HUES64 (cell line): ENCODE measurements around the gene GAK.

Source experiments
- H3K27ac ChIP-seq: 2 replicates; pipeline ENCODE4 v1.7.0; 2013; ENCODE audit warnings: low read depth, low read length, inconsistent platforms
- H3K27me3 ChIP-seq: 2 replicates; pipeline ENCODE4 v1.6.1; 2013; ENCODE audit warnings: mild to moderate bottlenecking, low read length; ENCODE audit not compliant: insufficient read depth
- H3K36me3 ChIP-seq: 2 replicates; pipeline ENCODE4 v1.6.1; 2013; ENCODE audit warnings: mild to moderate bottlenecking, low read length; ENCODE audit not compliant: insufficient read depth
- H3K4me1 ChIP-seq: 2 replicates; pipeline ENCODE4 v1.6.1; 2013; ENCODE audit warnings: mild to moderate bottlenecking, low read length, moderate library complexity; ENCODE audit not compliant: insufficient read depth
- H3K4me3 ChIP-seq: 2 replicates; pipeline ENCODE4 v1.5.1; 2013; ENCODE audit warnings: mild to moderate bottlenecking, low read length, moderate library complexity
- H3K9ac ChIP-seq: 2 replicates; pipeline ENCODE4 v1.6.1; 2013; ENCODE audit warnings: mild to moderate bottlenecking, low read depth, low read length
- H3K9me3 ChIP-seq: 2 replicates; pipeline ENCODE4 v1.6.1; 2013; ENCODE audit warnings: low read depth, low read length; ENCODE audit not compliant: insufficient read depth
- WGBS: fragments of 150-250, 120-280 bp; methylation state at CpG from one replicate; pipeline ENCODE4 v1.1.7; 2013; ENCODE audit warnings: missing lambda C conversion rate; 5-methylcytosine and 5-hydroxymethylcytosine counted together

The GAK gene

GRCh38 chr4:859496-859895 is 72.6 kb downstream of the GAK start:
- Histone ChIP-seq H3K9ac (no peak overlapping the region), H3K27ac (no peak overlapping the region), H3K4me1 (no peaks in the 10 kb centered on the region), H3K27me3 (no peaks in the 10 kb centered on the region), H3K36me3 (peaks cover 67% of the 10 kb centered on the region), H3K4me3 (no peak overlapping the region), H3K9me3 (no peaks in the 10 kb centered on the region)
- 95% methylated on average over 13 of the region's 13 CpGs for WGBS

GRCh38 chr4:858831-859451 is 73.2 kb downstream of the GAK start:
- whole genome bisulfite sequencing, result 95% methylated on average over 31 of the region's 31 CpGs
- no peaks in the 10 kb centered on the region for H3K9me3 ChIP-seq
- no peak overlapping the region for H3K27ac ChIP-seq
- no peaks in the 10 kb centered on the region for H3K4me1 ChIP-seq
- no peak overlapping the region for H3K9ac ChIP-seq
- H3K4me3 ChIP-seq, result no peak overlapping the region
- H3K27me3 ChIP-seq, result no peaks in the 10 kb centered on the region
- peaks cover 61% of the 10 kb centered on the region for H3K36me3 ChIP-seq

- Histone ChIP-seq H3K4me3 (no peak overlapping the region), H3K27me3 (no peaks in the 10 kb centered on the region), H3K9ac (no peak overlapping the region), H3K27ac (no peak overlapping the region), H3K9me3 (no peaks in the 10 kb centered on the region), H3K4me1 (no peaks in the 10 kb centered on the region), H3K36me3 (peaks cover 53% of the 10 kb centered on the region)
- WGBS, result 95% methylated on average over 17 of the region's 17 CpGs
Observed at GRCh38 chr4:858041-858481, 74.1 kb downstream of the GAK start.

DNA sequence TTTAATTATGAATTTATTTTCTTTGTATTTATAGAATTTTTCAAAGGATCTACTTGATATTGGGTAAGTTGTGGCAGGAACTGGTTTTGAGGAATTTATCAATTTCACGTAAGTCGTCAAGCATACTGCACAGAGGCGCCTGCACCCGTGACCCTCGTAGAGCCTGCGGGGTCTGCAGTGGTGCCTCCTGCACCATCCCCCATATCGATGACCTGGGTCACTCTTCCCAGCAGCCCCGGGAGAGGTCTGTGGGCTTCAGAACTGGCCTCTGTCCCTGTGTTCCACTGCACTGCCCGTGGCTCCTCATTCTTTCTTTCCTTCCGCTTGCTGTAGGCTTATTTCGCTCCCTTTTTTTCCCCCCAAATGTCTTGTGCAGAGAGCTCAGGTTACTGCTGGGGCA is 74.7 kb downstream of the GAK start:
- Histone ChIP-seq H3K27ac (no peak overlapping the region), H3K4me3 (no peak overlapping the region), H3K36me3 (peaks cover 47% of the 10 kb centered on the region), H3K9me3 (no peaks in the 10 kb centered on the region), H3K27me3 (no peaks in the 10 kb centered on the region), H3K9ac (no peak overlapping the region), H3K4me1 (no peaks in the 10 kb centered on the region)
- 92% methylated on average over 11 of the region's 11 CpGs for WGBS

DNA sequence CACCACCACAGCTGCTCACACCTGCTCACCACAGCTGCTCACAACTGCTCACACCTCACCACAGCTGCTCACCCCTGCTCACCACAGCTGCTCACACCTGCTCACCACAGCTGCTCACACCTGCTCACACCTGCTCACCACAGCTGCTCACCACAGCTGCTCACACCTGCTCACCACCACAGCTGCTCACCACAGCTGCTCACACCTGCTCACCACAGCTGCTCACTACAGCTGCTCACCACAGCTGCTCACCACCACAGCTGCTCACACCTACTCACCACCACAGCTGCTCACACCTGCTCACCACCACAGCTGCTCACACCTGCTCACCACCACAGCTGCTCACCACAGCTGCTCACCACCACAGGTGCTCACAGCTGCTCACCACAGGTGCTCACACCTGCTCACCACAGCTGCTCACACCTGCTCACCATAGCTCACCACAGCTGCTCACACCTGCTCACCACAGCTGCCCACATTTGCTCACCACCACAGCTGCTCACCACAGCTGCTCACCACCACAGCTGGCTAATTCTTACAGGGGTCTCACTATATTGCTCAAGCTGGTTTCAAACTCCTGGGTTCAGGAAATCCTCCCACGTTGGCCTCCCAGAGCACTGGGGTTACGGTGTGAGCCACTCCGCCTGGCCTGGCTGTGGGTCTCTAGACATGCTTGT is 75.8 kb downstream of the GAK start:
- H3K4me3 ChIP-seq, result no peak overlapping the region
- H3K4me1 ChIP-seq, result no peaks in the 10 kb centered on the region
- peaks cover 39% of the 10 kb centered on the region for H3K36me3 ChIP-seq
- H3K9ac ChIP-seq, result no peak overlapping the region
- no peak overlapping the region for H3K27ac ChIP-seq
- whole genome bisulfite sequencing, result 96% methylated on average over 3 of the region's 3 CpGs
- H3K9me3 ChIP-seq, result no peaks in the 10 kb centered on the region
- no peaks in the 10 kb centered on the region for H3K27me3 ChIP-seq

DNA sequence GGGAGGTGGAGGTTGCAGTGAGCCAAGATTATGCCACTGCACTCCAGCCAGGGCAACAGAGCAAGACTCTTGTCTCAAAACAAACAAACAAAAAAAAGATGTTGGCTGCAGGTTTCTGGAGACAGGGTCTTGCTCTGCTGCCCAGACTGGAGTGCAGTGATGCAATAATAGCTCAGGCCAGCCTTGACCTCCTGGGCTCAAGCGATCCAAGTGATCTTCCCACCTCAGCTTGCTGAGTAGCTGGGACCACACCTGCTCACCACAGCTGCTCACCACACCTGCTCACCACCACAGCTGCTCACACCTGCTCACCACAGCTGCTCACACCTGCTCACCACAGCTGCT is 76.3 kb downstream of the GAK start:
- 40% methylated on average over 1 of the region's 1 CpG for WGBS
- Histone ChIP-seq H3K9ac (no peak overlapping the region), H3K9me3 (no peaks in the 10 kb centered on the region), H3K4me1 (no peaks in the 10 kb centered on the region), H3K36me3 (peaks cover 40% of the 10 kb centered on the region), H3K27ac (no peak overlapping the region), H3K27me3 (no peaks in the 10 kb centered on the region), H3K4me3 (no peak overlapping the region)

GRCh38 chr4:854356-854755 is 77.8 kb downstream of the GAK start:
- Histone ChIP-seq H3K4me3 (no peak overlapping the region), H3K27ac (no peak overlapping the region), H3K9me3 (no peaks in the 10 kb centered on the region), H3K27me3 (no peaks in the 10 kb centered on the region), H3K36me3 (peaks cover 36% of the 10 kb centered on the region), H3K4me1 (no peaks in the 10 kb centered on the region), H3K9ac (no peak overlapping the region)
- 95% methylated on average over 11 of the region's 11 CpGs for WGBS

GRCh38 chr4:853416-853781 is 78.7 kb downstream of the GAK start:
- no peak overlapping the region for H3K4me3 ChIP-seq
- H3K9me3 ChIP-seq, result no peaks in the 10 kb centered on the region
- H3K27me3 ChIP-seq, result no peaks in the 10 kb centered on the region
- WGBS, result 93% methylated on average over 33 of the region's 33 CpGs
- no peak overlapping the region for H3K9ac ChIP-seq
- H3K27ac ChIP-seq, result no peak overlapping the region
- H3K4me1 ChIP-seq, result no peaks in the 10 kb centered on the region
- H3K36me3 ChIP-seq, result peaks cover 32% of the 10 kb centered on the region

DNA sequence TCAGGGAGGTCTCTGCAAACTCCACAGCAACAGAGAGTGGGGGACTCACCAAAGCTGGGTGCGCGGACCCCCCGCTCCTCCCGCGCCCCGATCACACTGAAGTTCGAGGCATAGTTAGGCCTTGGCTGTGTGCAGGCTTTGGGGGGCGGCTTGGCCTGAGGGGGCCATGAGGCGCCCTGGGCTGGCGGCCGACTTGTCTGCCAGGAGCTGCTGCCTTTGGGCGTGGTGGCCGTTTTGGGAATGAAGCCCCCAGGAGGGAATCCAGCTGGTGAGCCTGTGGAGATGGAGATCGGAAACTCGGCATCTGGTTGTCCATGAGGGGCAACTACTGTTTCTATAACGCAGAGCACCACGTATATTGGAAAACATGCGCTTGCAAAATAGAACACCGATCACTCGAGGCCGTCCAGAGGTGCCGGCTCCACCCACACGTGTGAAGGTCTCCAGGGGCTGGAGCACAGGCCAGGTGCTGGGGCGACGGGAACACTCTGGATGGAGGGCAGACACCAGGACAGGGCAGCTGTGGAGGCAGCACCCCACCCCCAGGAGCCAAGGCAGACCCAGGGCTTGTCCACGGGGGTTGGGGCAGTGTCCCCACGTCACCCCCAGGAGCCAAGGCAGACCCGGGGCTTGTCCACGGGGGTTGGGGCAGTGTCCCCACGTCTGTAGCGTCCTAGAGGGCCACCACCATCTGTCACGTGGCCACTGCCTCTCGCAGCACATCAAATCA is 80.2 kb downstream of the GAK start:
- peaks cover 16% of the 10 kb centered on the region for H3K36me3 ChIP-seq
- no peaks in the 10 kb centered on the region for H3K27me3 ChIP-seq
- H3K9ac ChIP-seq, result no peak overlapping the region
- no peaks in the 10 kb centered on the region for H3K4me1 ChIP-seq
- 95% methylated on average over 33 of the region's 33 CpGs for WGBS
- H3K4me3 ChIP-seq, result no peak overlapping the region
- no peak overlapping the region for H3K27ac ChIP-seq
- no peaks in the 10 kb centered on the region for H3K9me3 ChIP-seq

DNA sequence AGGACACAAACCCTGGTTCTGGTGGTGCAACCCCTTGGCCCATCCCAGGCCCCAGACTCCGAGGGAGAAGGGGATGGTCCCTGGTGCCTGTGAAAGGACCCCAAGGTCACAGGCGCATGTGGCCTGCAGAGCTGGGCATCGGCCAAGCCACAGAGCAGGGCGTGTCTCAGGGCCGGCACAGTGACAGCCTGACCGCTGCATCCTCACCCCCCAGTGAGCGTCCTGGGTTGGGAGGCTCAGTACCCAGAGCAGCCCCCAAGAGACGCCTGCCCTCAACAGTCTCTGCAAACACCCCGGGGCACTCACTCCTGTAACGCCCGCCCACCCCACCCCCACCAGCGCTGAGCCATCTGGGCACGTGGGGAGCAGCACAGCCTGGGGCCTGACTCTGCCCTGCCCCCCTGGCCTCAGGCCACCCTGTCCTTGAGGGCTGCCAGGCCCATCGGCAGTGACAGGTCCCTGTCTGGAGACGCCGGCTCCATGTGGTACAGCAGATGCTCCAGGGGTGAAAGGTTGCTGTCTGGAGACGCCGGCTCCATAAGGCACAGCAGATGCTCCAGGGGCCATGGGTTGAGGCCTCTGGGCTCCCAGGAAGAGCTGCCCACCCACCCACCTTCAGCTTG is 81.7 kb downstream of the GAK start:
- H3K4me1 ChIP-seq, result no peaks in the 10 kb centered on the region

DNA sequence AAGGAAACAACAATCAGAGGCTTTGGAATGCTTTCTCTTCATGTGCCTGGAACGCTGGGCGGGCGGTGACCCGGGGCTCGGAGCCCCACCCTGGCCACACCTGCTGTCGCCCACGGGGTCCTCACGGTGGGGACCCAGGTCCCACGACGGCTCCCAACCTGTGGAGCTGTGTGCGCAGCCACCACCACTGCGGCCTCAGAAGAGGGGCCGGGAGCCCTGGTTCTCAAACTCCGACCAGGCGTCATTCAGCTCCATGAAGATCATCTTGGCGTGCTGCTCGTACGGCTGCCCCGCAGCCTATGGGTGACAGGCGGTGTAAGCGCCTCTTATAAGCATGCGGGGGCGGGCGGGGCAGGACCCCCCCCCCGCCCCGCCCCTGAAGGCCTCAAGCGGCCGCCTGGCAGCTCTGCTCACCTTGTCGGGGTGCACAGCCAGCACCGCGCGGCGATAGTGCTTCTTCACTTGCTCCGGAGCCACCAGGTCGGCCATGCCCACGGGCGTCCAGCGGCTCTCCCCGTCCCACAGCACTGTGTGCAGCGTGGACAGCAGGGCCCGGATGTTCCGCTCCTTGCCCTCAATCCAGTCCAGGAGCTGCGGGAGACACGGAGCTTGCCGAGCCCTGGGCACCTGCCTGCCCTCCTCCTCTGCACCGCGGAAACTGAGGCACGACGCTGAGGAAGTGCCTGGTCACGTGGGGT is 82.5 kb downstream of the GAK start:
- H3K4me1 ChIP-seq, result no peaks in the 10 kb centered on the region
- no peaks in the 10 kb centered on the region for H3K27me3 ChIP-seq
- no peaks in the 10 kb centered on the region for H3K9me3 ChIP-seq
- H3K9ac ChIP-seq, result no peak overlapping the region
- H3K27ac ChIP-seq, result no peak overlapping the region
- WGBS, result 95% methylated on average over 50 of the region's 50 CpGs
- H3K4me3 ChIP-seq, result no peak overlapping the region
- peaks cover 13% of the 10 kb centered on the region; the same call in 1 of the 2 replicates for H3K36me3 ChIP-seq

More for the DNA sequence above, 81.7 kb downstream of the GAK start:
- Histone ChIP-seq H3K9me3 (no peaks in the 10 kb centered on the region), H3K4me3 (no peak overlapping the region), H3K27ac (no peak overlapping the region), H3K27me3 (no peaks in the 10 kb centered on the region), H3K36me3 (peaks cover 13% of the 10 kb centered on the region; the same call in 1 of the 2 replicates), H3K9ac (no peak overlapping the region)
- 93% methylated on average over 18 of the region's 18 CpGs for WGBS
